GM23338 (cell line): ENCODE results near the gene GPR35. TPM values are rescaled to one million over a fixed set of nuclear protein-coding genes. Genes with fewer than 3 reads are reported as not detected.
"Not testable (repeated sequence)": the region's sequence is repeated elsewhere in the genome, so short reads cannot be mapped to it uniquely, and the experiment has no call there.

Source experiments
- ATAC-seq: fragments of 200-7000 bp; cut with Tn5 transposase; 3 replicates; pipeline ENCODE4 v1.9.1; 2020
- DNase-seq: peaks from one replicate; pipeline ENCODE4 v3.0.0-alpha.2; 2015; ENCODE audit warnings: low spot score
- H2AFZ ChIP-seq: fragments of 200-600 bp; sonication (generic); 2 replicates; pipeline ENCODE4 v1.8.0; 2016; ENCODE audit warnings: antibody characterized with exemption, mild to moderate bottlenecking, moderate library complexity
- H3F3A ChIP-seq: fragments of 200-600 bp; sonication (generic); replicated peaks from 2 replicates; pipeline ENCODE4 v1.8.0; 2017; ENCODE audit warnings: antibody characterized with exemption, mixed run types, low read depth
- H3K27ac ChIP-seq: fragments of 200-600 bp; sonication (generic); 2 replicates; pipeline ENCODE4 v1.6.1; 2016; ENCODE audit warnings: low read depth
- H3K27me3 ChIP-seq: fragments of 200-600 bp; sonication (generic); 2 replicates; pipeline ENCODE4 v1.8.0; 2016; ENCODE audit warnings: mild to moderate bottlenecking, mixed run types, moderate library complexity; ENCODE audit not compliant: insufficient read depth
- H3K36me3 ChIP-seq: fragments of 200-600 bp; sonication (generic); 2 replicates; pipeline ENCODE4 v1.8.0; 2016; ENCODE audit warnings: mild to moderate bottlenecking; ENCODE audit not compliant: insufficient read depth
- H3K4me1 ChIP-seq: fragments of 200-600 bp; sonication (generic); 2 replicates; pipeline ENCODE4 v1.8.0; 2016; ENCODE audit warnings: mild to moderate bottlenecking, moderate library complexity; ENCODE audit not compliant: insufficient read depth
- H3K4me2 ChIP-seq: fragments of 200-600 bp; sonication (generic); 2 replicates; pipeline ENCODE4 v1.7.1; 2017; ENCODE audit warnings: mixed run types
- H3K4me3 ChIP-seq: fragments of 200-600 bp; sonication (generic); 2 replicates; pipeline ENCODE4 v1.6.1; 2016; ENCODE audit warnings: mixed run types
- H3K79me2 ChIP-seq: fragments of 200-600 bp; sonication (generic); replicated peaks from 2 replicates; pipeline ENCODE4 v1.8.0; 2017; ENCODE audit warnings: mild to moderate bottlenecking; ENCODE audit not compliant: insufficient read depth
- H3K9me2 ChIP-seq: fragments of 200-600 bp; sonication (generic); 2 replicates; pipeline ENCODE4 v1.8.0; 2017; ENCODE audit not compliant: insufficient read depth
- H4K20me1 ChIP-seq: fragments of 200-600 bp; sonication (generic); replicated peaks from 2 replicates; pipeline ENCODE4 v1.8.0; 2017; ENCODE audit warnings: mild to moderate bottlenecking; ENCODE audit not compliant: insufficient read depth
- H3K27ac Mint-ChIP-seq: 2 replicates; pipeline ENCODE4 v1.8.0; 2020; ENCODE audit warnings: inconsistent platforms, mild to moderate bottlenecking, moderate library complexity, mixed read lengths
- H3K27me3 Mint-ChIP-seq: 3 replicates; pipeline ENCODE4 v1.8.0; 2022; ENCODE audit warnings: low read depth, mild to moderate bottlenecking, moderate library complexity, mixed read lengths, inconsistent platforms; ENCODE audit not compliant: insufficient read depth, poor library complexity
- H3K36me3 Mint-ChIP-seq: 3 replicates; pipeline ENCODE4 v1.8.0; 2021; ENCODE audit warnings: low read depth, mild to moderate bottlenecking, inconsistent platforms, moderate library complexity, mixed read lengths
- H3K4me1 Mint-ChIP-seq: 3 replicates; pipeline ENCODE4 v1.8.0; 2020; ENCODE audit warnings: mild to moderate bottlenecking, inconsistent platforms, mixed read lengths
- H3K4me3 Mint-ChIP-seq: 3 replicates; pipeline ENCODE4 v1.8.0; 2021; ENCODE audit warnings: moderate library complexity, mild to moderate bottlenecking, inconsistent platforms, mixed read lengths
- H3K9me3 Mint-ChIP-seq: 3 replicates; pipeline ENCODE4 v1.8.0; 2020; ENCODE audit warnings: moderate library complexity, mild to moderate bottlenecking, inconsistent platforms, mixed read lengths
- polyA plus RNA-seq: library from polyadenylated mRNA; unstranded; fragments of >200 nt; fragmentation: Nextera tagmentation; extraction: Ambion mirVana; gene quantifications from 2 replicates; pipeline ENCODE4 v1.2.1, GENCODE V29; 2016
- small RNA-seq: library from RNA; depleted of rRNA; stranded (forward); fragments of <200 nt; gene quantifications from one replicate; pipeline ENCODE3, GENCODE V24; 2014; ENCODE audit warnings: low replicate concordance
- total RNA-seq: library from RNA; depleted of rRNA; stranded (reverse); fragments of >200 nt; shearing (Covaris generic); gene quantifications from 2 replicates; pipeline ENCODE4 v1.2.3, GENCODE V29; 2014; rRNA removed

Gene GPR35
- total and polyA plus RNA-seq, 2 experiments from 2014 or later: not detected

DNA sequence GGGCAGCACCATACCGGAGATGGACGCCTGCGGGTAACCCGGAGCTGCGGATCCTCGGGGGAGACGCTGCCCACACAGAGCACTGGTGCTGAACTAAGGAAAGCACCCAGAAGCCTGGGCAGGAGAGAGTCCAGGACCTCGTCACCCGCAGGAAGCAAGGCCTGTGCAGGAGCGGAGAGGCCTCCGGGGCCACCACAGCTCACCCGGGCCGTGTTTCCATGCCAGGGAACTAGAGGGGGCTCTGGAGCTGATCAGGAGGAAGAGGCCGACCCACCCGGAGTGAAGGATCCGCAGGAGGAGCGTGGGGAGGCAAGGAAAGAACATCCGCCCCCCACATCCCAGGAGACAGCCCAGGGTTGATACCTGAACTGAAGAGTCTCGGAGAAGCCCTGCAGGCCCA is 53.6 kb downstream of the GPR35 start:
- not testable (repeated sequence) for H3K4me1 ChIP-seq, H3K9me3 Mint-ChIP-seq, H3K4me2 ChIP-seq, H3K79me2 ChIP-seq, H3K4me1 Mint-ChIP-seq, H4K20me1 ChIP-seq, H2AFZ ChIP-seq, DNase-seq, H3K27ac ChIP-seq, H3K27ac Mint-ChIP-seq, H3K36me3 Mint-ChIP-seq, H3K4me3 Mint-ChIP-seq, H3K27me3 ChIP-seq, H3K27me3 Mint-ChIP-seq, H3K4me3 ChIP-seq, H3K9me2 ChIP-seq, H3F3A ChIP-seq, H3K36me3 ChIP-seq
- peak; percentile 66 for ATAC-seq

DNA sequence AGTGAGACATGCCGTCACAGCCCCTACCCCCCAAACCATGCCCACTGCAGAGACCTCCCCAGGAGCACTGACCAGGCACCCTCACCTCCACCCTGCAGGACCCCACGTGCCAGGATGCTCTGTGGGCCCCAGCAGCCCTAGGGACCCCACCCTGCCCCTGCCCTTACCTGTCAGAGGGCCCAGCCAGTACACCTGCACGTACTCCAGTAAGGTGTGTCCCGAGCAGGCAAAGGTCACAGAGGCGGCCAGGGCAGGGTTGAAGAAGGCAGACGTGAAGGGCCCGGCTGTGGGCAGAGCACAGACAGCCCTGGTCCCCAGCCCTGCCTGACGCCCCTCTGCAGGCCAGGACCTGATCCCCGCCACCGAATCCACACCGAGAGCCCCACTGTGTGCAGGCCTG is 54.9 kb downstream of the GPR35 start:
- not testable (repeated sequence) for H3K27ac Mint-ChIP-seq, H3K79me2 ChIP-seq, H2AFZ ChIP-seq, H3K4me1 Mint-ChIP-seq, H3K36me3 ChIP-seq, H3K27ac ChIP-seq, H3K4me2 ChIP-seq, H3K9me3 Mint-ChIP-seq, ATAC-seq, H4K20me1 ChIP-seq, H3F3A ChIP-seq, H3K4me1 ChIP-seq, H3K36me3 Mint-ChIP-seq, H3K4me3 ChIP-seq, H3K4me3 Mint-ChIP-seq, H3K9me2 ChIP-seq, H3K27me3 Mint-ChIP-seq, DNase-seq, H3K27me3 ChIP-seq

Small RNA genes within 50 kb of the gene (small RNA-seq; reads per million reads assigned to genes)
- gene AC011298.3: not detected

Other genes with a start within 250 kb of the GPR35 start
- gene GPC1, start 189.8 kb upstream of the GPR35 start, total RNA-seq: 46.2 and 56.9 TPM in 2 replicates
- gene GPC1, start 189.8 kb upstream of the GPR35 start, polyA plus RNA-seq: 9.0 and 10.8 TPM in 2 replicates
- gene ANKMY1, start 67.5 kb upstream of the GPR35 start, total RNA-seq: 8.9 and 9.0 TPM in 2 replicates
- 2.3 TPM in 2 replicates for gene ANKMY1, start 67.5 kb upstream of the GPR35 start, polyA plus RNA-seq
- gene DUSP28, start 65.1 kb upstream of the GPR35 start, total RNA-seq: 1.0 and 2.7 TPM in 2 replicates
- gene DUSP28, start 65.1 kb upstream of the GPR35 start, polyA plus RNA-seq: 4.3 and 4.8 TPM in 2 replicates
- 21.0 and 28.4 TPM in 2 replicates for gene RNPEPL1, start 57.0 kb upstream of the GPR35 start, total RNA-seq
- gene RNPEPL1, start 57.0 kb upstream of the GPR35 start, polyA plus RNA-seq: 5.5 and 6.0 TPM in 2 replicates
- gene CAPN10, start 38.7 kb upstream of the GPR35 start, total RNA-seq: 47.0 and 59.8 TPM in 2 replicates
- gene CAPN10, start 38.7 kb upstream of the GPR35 start, polyA plus RNA-seq: 30.2 and 31.7 TPM in 2 replicates
- not detected in 2 replicates for gene AQP12B, start 57.4 kb downstream of the GPR35 start, total RNA-seq
- not detected in 2 replicates for gene AQP12B, start 57.4 kb downstream of the GPR35 start, polyA plus RNA-seq
- gene AQP12A, start 66.4 kb downstream of the GPR35 start, total RNA-seq: not detected in 2 replicates
- gene AQP12A, start 66.4 kb downstream of the GPR35 start, polyA plus RNA-seq: not detected in 2 replicates
- 183 and 214 TPM in 2 replicates for gene KIF1A, start 194.7 kb downstream of the GPR35 start, total RNA-seq
- gene KIF1A, start 194.7 kb downstream of the GPR35 start, polyA plus RNA-seq: 158 and 169 TPM in 2 replicates
- gene AGXT, start 243.3 kb downstream of the GPR35 start, total RNA-seq: not detected in 2 replicates
- not detected in 2 replicates for gene AGXT, start 243.3 kb downstream of the GPR35 start, polyA plus RNA-seq